Nephron progenitor cell (in vitro differentiated cells): Measurements from ENCODE around the gene NDFIP2.

ENCODE experiments used
- DNase-seq: peaks from one replicate; pipeline ENCODE4 v3.0.0; 2021
- H3K27ac Mint-ChIP-seq: 2 replicates; pipeline ENCODE4 v1.8.0; 2021; ENCODE audit warnings: mild to moderate bottlenecking, moderate library complexity, mixed read lengths
- H3K27me3 Mint-ChIP-seq: 2 replicates; pipeline ENCODE4 v1.8.0; 2021; ENCODE audit warnings: mild to moderate bottlenecking, low read depth, mixed read lengths; ENCODE audit not compliant: poor library complexity
- H3K36me3 Mint-ChIP-seq: 2 replicates; pipeline ENCODE4 v1.8.0; 2021; ENCODE audit warnings: low read depth, mixed read lengths
- H3K4me1 Mint-ChIP-seq: 2 replicates; pipeline ENCODE4 v1.8.0; 2021; ENCODE audit warnings: mixed read lengths
- H3K4me3 Mint-ChIP-seq: 2 replicates; pipeline ENCODE4 v1.8.0; 2021; ENCODE audit warnings: mild to moderate bottlenecking, moderate library complexity, mixed read lengths
- H3K9me3 Mint-ChIP-seq: 2 replicates; pipeline ENCODE4 v1.8.0; 2021; ENCODE audit warnings: mild to moderate bottlenecking, moderate library complexity, mixed read lengths
- CTCF ChIP-seq: fragments of 200-600 bp; sonication (generic); IDR thresholded peaks from 2 replicates; pipeline ENCODE4 v1.5.0; 2021; ENCODE audit warnings: antibody characterized with exemption

Gene NDFIP2

GRCh38 chr13:79543883-79544282, 62.9 kb downstream of the NDFIP2 start:
- no peak for TF ChIP-seq CTCF
- H3K36me3 Mint-ChIP-seq = peaks cover 3% of the 10 kb centered on the region
- DNase-seq = no peak
- H3K4me1 Mint-ChIP-seq = peaks cover 3% of the 10 kb centered on the region
- H3K27ac Mint-ChIP-seq = peak overlapping the region; percentile 60
- H3K4me3 Mint-ChIP-seq = no peak overlapping the region
- H3K9me3 Mint-ChIP-seq = no peaks in the 10 kb centered on the region
- H3K27me3 Mint-ChIP-seq = no peaks in the 10 kb centered on the region

DNA sequence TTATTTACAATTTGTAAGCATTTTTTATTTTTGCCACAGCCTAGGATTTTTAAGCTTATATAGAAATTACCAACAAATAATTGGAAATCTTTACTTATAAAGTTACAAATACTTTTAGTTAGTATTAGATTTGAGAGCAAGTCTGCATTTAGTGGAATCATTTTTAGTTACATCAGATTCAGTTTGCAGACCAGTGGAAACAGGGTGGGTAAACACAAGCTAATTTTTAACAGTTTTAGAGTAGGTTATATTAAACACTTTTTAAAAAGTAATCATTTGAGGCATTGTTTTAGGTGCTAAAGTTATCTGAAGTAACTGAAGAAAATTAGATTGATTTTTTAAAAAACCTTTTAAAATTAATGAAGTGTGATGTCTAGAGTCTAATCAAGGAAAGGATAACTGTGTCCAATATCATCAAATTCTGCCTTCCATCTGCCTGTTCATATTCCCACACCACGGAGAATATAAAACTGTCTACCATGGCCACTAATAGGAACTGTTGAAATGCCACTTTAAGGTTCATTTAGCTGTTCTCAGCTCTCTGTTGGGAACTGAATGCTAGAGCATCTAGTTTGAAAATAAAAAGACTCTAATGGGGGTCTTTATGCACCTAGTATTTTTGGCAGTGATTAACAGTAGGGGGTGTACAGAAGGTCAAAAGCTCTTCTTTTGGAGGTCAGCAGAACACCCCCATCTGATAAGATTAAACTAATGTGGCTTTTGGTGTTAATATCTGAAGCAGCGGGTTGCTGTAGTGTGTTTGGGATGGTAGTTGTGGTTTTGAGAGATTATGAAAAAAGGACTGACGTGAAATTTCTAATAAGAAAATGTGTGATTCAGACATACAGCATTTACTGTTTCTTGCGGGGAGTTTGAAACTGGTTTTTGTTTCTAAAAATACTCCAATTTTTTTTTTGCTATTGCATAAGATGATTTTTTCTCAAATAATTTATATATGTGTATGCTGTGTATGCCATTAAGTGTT, 66.5 kb downstream of the NDFIP2 start:
- peaks cover 14% of the 10 kb centered on the region for H3K4me1 Mint-ChIP-seq
- H3K9me3 Mint-ChIP-seq = no peaks in the 10 kb centered on the region
- peaks cover 3% of the 10 kb centered on the region for H3K36me3 Mint-ChIP-seq
- DNase-seq = no peak
- no peak for TF ChIP-seq CTCF
- H3K27me3 Mint-ChIP-seq = no peaks in the 10 kb centered on the region
- H3K4me3 Mint-ChIP-seq = no peak overlapping the region
- H3K27ac Mint-ChIP-seq = no peak overlapping the region

DNA sequence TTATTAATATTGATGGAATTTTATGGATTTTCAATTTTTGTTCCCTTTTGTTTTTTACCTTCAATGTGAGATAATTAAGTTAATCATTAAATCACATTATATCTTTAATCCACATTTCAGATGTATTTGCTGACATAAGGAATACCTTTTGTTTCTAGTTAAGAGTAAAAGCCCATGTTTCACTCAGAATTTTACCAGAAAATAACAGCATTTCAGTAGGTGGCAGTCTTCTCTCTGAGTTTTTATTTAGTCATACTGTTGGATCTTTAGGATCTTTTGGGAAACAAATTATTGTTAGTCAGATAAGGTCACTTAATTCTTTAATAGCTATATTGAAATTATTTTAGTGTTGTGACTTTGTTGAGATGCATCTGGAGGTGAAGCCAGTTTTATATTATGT, 67.9 kb downstream of the NDFIP2 start:
- peak; percentile 10 for TF ChIP-seq CTCF
- Mint-ChIP-seq H3K4me1 (peaks cover 14% of the 10 kb centered on the region), H3K27me3 (no peaks in the 10 kb centered on the region), H3K36me3 (peaks cover 3% of the 10 kb centered on the region), H3K4me3 (no peak overlapping the region), H3K27ac (peak overlapping the region; percentile 2), H3K9me3 (no peaks in the 10 kb centered on the region)
- DNase-seq = no peak

GRCh38 chr13:79549355-79550106, 68.6 kb downstream of the NDFIP2 start:
- H3K9me3 Mint-ChIP-seq = no peaks in the 10 kb centered on the region
- no peak for DNase-seq
- H3K4me1 Mint-ChIP-seq = peaks cover 14% of the 10 kb centered on the region
- H3K27me3 Mint-ChIP-seq = no peaks in the 10 kb centered on the region
- peaks cover 3% of the 10 kb centered on the region for H3K36me3 Mint-ChIP-seq
- no peak overlapping the region for H3K4me3 Mint-ChIP-seq
- TF ChIP-seq CTCF = no peak
- H3K27ac Mint-ChIP-seq = peak overlapping the region; percentile 2

DNA sequence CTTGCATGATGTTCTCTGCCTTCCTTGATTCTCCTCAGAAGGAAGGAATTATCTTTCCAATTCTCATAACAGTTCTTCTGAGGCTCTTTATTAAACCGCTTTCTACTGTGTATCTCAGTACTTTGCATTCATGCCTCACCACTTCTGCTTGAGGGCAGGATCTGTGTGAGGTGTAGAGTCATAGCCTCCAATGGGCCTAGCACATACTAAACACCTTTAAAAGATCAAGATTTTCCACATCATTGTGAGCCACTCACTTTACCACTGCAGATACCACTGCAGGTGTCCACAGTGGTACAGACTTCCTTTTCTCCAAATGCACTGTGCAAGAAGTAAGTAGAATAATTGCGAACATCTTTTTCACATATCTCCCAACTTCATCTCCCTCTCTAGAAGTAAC, 76.7 kb downstream of the NDFIP2 start:
- Mint-ChIP-seq H3K4me3 (no peak overlapping the region), H3K4me1 (peaks cover 16% of the 10 kb centered on the region), H3K36me3 (peaks cover 48% of the 10 kb centered on the region), H3K27me3 (no peaks in the 10 kb centered on the region), H3K9me3 (peaks cover 36% of the 10 kb centered on the region), H3K27ac (no peak overlapping the region)
- TF ChIP-seq CTCF = no peak
- DNase-seq = no peak
